DND-41 (cell line): ENCODE data around the gene COTL1.

Source experiments
- ATAC-seq: fragments of 200-7000 bp; cut with Tn5 transposase; 3 replicates; pipeline ENCODE4 v1.9.1; 2021; ENCODE audit warnings: low read depth; ENCODE audit not compliant: insufficient read depth
- DNase-seq: peaks from one replicate; pipeline ENCODE4 v3.0.0-alpha.2; 2020
- H2AFZ ChIP-seq: 2 replicates; pipeline ENCODE4 v1.6.0; 2012; ENCODE audit warnings: low read depth, low read length
- H3K27ac ChIP-seq: 2 replicates; pipeline ENCODE4 v1.5.1; 2012; ENCODE audit warnings: low read length, inconsistent platforms
- H3K27me3 ChIP-seq: fragments of 200-600 bp; sonication (generic); 2 replicates; pipeline ENCODE4 v1.6.0; 2012; ENCODE audit warnings: low read length, mild to moderate bottlenecking, inconsistent platforms; ENCODE audit not compliant: insufficient read depth, poor library complexity
- H3K36me3 ChIP-seq: 2 replicates; pipeline ENCODE4 v1.5.1; 2012; ENCODE audit warnings: low read length, inconsistent platforms; ENCODE audit not compliant: insufficient read depth
- H3K4me1 ChIP-seq: 2 replicates; pipeline ENCODE4 v1.5.1; 2012; ENCODE audit warnings: mild to moderate bottlenecking, low read length; ENCODE audit not compliant: insufficient read depth
- H3K4me2 ChIP-seq: 2 replicates; pipeline ENCODE4 v1.6.0; 2012; ENCODE audit warnings: mild to moderate bottlenecking, moderate library complexity, low read length, inconsistent platforms; ENCODE audit not compliant: insufficient read depth
- H3K4me3 ChIP-seq, 2 experiments: fragments of 200-600 bp in 1 of 2; shearing (Covaris generic) in 1 of 2; 2 replicates each; pipeline ENCODE4 v1.5.1; 2012 to 2016; ENCODE audit warnings: inconsistent platforms in 2 of 2, low read length in 2 of 2, mild to moderate bottlenecking in 2 of 2, low read depth in 1 of 2, moderate library complexity in 1 of 2
- H3K79me2 ChIP-seq: 2 replicates; pipeline ENCODE4 v1.6.0; 2012; ENCODE audit warnings: low read length, inconsistent platforms; ENCODE audit not compliant: insufficient read depth
- H3K9ac ChIP-seq: 2 replicates; pipeline ENCODE4 v1.6.0; 2012; ENCODE audit warnings: low read depth, mild to moderate bottlenecking, inconsistent platforms, low read length, moderate library complexity
- H3K9me3 ChIP-seq: 2 replicates; pipeline ENCODE4 v1.5.1; 2012; ENCODE audit warnings: low read length, moderate library complexity, mild to moderate bottlenecking, inconsistent platforms; ENCODE audit not compliant: insufficient read depth, severe bottlenecking
- H4K20me1 ChIP-seq: 2 replicates; pipeline ENCODE4 v1.6.0; 2012; ENCODE audit warnings: low read length; ENCODE audit not compliant: insufficient read depth
- CTCF ChIP-seq: IDR thresholded peaks from 2 replicates; pipeline ENCODE4 v1.5.1; 2012; ENCODE audit warnings: borderline replicate concordance, low read length, moderate library complexity, mild to moderate bottlenecking; ENCODE audit not compliant: poor library complexity, severe bottlenecking; ENCODE audit errors: extremely low read depth
- EZH2 ChIP-seq: IDR thresholded peaks from 3 replicates; pipeline ENCODE4 v1.6.1; 2012; ENCODE audit warnings: borderline replicate concordance, low read depth, mild to moderate bottlenecking, moderate library complexity, low read length, inconsistent platforms; ENCODE audit not compliant: severe bottlenecking

Gene COTL1

DNA sequence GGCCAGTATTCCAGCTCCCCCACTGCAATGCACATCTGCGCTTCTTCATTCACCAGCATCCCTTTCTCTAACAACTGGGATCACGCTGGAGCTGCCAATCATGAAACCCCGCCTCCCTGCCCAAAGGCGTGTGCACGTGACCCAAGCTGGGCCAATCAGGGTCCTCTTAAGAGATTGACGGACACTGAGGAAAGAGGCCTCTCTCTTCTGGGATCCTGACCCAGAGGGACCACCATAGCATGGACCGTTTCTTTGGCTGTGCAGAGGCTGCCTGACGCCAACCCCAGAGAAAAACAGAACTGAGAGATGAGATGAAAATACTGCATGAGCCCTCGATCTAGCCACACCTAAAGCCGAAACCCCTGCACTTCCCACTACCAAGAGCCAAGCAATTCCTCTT lies 32.0 kb downstream of the COTL1 start:
- H3K4me3 ChIP-seq, result no peak overlapping the region
- no peaks in the 10 kb centered on the region for H4K20me1 ChIP-seq
- no peak overlapping the region for H3K9ac ChIP-seq
- H3K79me2 ChIP-seq, result no peaks in the 10 kb centered on the region
- ATAC-seq (no peak), DNase-seq (no peak)
- H3K9me3 ChIP-seq, result no peaks in the 10 kb centered on the region
- TF ChIP-seq CTCF, result no peak
- TF ChIP-seq EZH2, result no peak
- H3K27me3 ChIP-seq, result no peaks in the 10 kb centered on the region
- no peak overlapping the region for H3K4me2 ChIP-seq
- no peaks in the 10 kb centered on the region for H3K36me3 ChIP-seq
- no peak overlapping the region for H2AFZ ChIP-seq
- H3K27ac ChIP-seq, result no peak overlapping the region
- no peaks in the 10 kb centered on the region for H3K4me1 ChIP-seq

- Histone ChIP-seq H2AFZ (no peak overlapping the region), H3K9me3 (no peaks in the 10 kb centered on the region), H3K27me3 (no peaks in the 10 kb centered on the region), H3K4me1 (no peaks in the 10 kb centered on the region), H3K9ac (no peak overlapping the region), H3K4me3 (no peak overlapping the region), H3K36me3 (no peaks in the 10 kb centered on the region), H4K20me1 (no peaks in the 10 kb centered on the region), H3K27ac (no peak overlapping the region), H3K79me2 (no peaks in the 10 kb centered on the region), H3K4me2 (no peak overlapping the region)
- no peak for ATAC-seq
- no peak for TF ChIP-seq CTCF
- no peak for TF ChIP-seq EZH2
- no peak for DNase-seq
Observed at GRCh38 chr16:84585467-84585866, 32.4 kb downstream of the COTL1 start.

GRCh38 chr16:84584678-84585077 lies 33.2 kb downstream of the COTL1 start:
- no peak overlapping the region for H3K9ac ChIP-seq
- no peak for DNase-seq
- H3K9me3 ChIP-seq, result no peaks in the 10 kb centered on the region
- no peak overlapping the region for H3K4me2 ChIP-seq
- no peaks in the 10 kb centered on the region for H3K4me1 ChIP-seq
- no peaks in the 10 kb centered on the region for H3K79me2 ChIP-seq
- no peaks in the 10 kb centered on the region for H3K27me3 ChIP-seq
- ATAC-seq, result no peak
- H3K4me3 ChIP-seq, result no peak overlapping the region
- H4K20me1 ChIP-seq, result no peaks in the 10 kb centered on the region
- TF ChIP-seq CTCF (no peak), EZH2 (no peak)
- H3K27ac ChIP-seq, result no peak overlapping the region
- no peak overlapping the region for H2AFZ ChIP-seq
- H3K36me3 ChIP-seq, result no peaks in the 10 kb centered on the region

- H4K20me1 ChIP-seq, result no peaks in the 10 kb centered on the region
- H3K27ac ChIP-seq, result no peak overlapping the region
- H3K4me3 ChIP-seq, result no peak overlapping the region
- H3K79me2 ChIP-seq, result no peaks in the 10 kb centered on the region
- no peak overlapping the region for H2AFZ ChIP-seq
- no peak for TF ChIP-seq CTCF
- TF ChIP-seq EZH2, result no peak
- ATAC-seq, result no peak
- H3K9me3 ChIP-seq, result no peaks in the 10 kb centered on the region
- no peaks in the 10 kb centered on the region for H3K36me3 ChIP-seq
- no peaks in the 10 kb centered on the region for H3K4me1 ChIP-seq
- DNase-seq, result no peak
- H3K9ac ChIP-seq, result no peak overlapping the region
- H3K4me2 ChIP-seq, result no peak overlapping the region
- H3K27me3 ChIP-seq, result no peaks in the 10 kb centered on the region
Observed at GRCh38 chr16:84583995-84584394, 33.9 kb downstream of the COTL1 start.
